Prostate gland (tissue), 2 donors: Measurements from ENCODE around the gene ZC3H6.

Source experiments
- POLR2AphosphoS5 ChIP-seq: sonication (generic); formaldehyde crosslinking; IDR thresholded peaks from one replicate; pipeline ENCODE4 v1.6.1; 2017; ENCODE audit warnings: antibody characterized with exemption
- TF ChIP-seq, protein P1 (sequence below), 4 experiments: fragments of 200-600 bp in 2 of 4; fragments of 450-650 bp in 2 of 4; sonication (generic) in 2 of 4; IDR thresholded peaks; 1 replicate in 3 of 4; 2 replicates in 1 of 4; pipeline ENCODE4 v1.5.1; 2016 to 2019; ENCODE audit warnings: antibody characterized with exemption in 4 of 4, mild to moderate bottlenecking in 2 of 4, moderate library complexity in 2 of 4

DNA sequence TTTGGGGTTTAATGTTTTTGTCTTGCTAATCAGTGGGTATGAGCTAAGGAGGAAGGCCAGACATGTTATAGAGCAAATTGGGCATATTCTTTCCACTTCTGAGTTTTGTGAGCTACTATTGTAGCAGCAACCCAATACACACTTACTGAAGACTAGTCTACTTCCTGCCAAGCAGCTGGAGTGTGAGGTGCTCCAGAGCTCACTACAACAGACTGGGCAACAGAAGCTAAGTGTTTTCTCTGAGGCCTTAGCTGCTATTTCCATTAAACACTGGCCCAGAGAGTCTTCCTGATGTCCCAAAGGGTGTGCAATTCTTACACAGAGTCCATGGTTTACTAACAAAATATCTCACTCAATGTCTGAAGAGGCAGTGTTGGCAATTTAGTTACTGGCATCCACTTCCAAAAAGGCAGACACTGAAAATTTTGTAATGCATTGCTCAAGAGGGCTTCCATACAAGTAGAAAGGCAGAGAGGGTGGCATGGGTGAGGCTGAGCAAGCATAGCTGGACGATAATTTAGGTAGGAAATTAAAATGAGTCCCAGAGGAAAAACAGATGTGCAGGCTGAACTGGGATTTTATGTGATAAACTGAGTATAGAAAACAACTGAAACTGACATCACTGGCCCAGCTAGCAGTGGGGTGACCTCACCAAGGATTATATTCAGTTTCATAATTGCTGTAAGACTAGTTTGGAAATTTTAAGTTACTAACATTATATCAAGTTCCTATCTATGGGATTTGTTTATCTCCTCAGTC lies 68.6 kb downstream of the ZC3H6 start:
- TF ChIP-seq, protein P1, sequence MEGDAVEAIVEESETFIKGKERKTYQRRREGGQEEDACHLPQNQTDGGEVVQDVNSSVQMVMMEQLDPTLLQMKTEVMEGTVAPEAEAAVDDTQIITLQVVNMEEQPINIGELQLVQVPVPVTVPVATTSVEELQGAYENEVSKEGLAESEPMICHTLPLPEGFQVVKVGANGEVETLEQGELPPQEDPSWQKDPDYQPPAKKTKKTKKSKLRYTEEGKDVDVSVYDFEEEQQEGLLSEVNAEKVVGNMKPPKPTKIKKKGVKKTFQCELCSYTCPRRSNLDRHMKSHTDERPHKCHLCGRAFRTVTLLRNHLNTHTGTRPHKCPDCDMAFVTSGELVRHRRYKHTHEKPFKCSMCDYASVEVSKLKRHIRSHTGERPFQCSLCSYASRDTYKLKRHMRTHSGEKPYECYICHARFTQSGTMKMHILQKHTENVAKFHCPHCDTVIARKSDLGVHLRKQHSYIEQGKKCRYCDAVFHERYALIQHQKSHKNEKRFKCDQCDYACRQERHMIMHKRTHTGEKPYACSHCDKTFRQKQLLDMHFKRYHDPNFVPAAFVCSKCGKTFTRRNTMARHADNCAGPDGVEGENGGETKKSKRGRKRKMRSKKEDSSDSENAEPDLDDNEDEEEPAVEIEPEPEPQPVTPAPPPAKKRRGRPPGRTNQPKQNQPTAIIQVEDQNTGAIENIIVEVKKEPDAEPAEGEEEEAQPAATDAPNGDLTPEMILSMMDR (IDR thresholded peaks at IDR 0.05): no peak
- no peak for TF ChIP-seq POLR2AphosphoS5
